ENCODE measurements around the gene STOML2.

DNA sequence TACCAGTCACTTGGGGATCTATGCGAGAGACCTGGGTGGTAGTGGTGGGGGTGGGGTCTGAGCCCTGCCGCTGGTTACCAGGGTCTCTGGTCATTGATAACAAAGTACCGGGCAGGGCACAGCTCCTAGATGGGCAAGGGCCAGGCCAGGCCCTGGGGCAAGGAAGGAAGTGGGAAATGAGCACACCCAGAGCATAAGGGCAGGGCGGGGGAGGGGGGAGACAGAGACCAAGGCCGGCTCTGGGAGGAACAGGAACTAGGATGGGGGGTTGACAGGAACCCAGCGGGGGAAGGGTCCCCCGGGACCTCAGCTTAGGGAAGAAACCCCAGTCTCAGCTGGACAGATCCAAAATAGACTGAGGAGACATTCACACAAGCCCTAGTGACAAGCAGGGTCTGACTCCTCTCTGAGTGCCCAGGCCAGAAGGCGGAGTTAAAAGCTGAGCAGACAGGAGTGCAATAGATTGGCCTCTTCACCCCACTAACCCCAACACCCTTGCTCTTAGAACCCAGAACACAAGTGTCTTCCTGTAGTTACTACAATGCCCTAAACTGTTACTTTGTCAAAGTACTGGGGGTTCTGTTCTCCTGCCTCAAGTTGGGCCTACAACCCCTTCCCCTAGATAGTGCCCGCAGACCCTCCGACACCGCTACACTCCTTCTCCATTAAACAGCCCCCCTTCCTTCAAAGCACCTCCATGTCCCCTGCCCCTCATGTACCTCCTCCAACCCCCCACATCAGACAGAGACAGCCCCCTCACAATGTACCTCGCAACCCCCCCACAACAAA is 12.1 kb upstream of the STOML2 start:
- TF ChIP-seq POLR2A (IDR thresholded peaks at IDR 0.05) (no peak), POLR2AphosphoS5 (IDR thresholded peaks at IDR 0.05) (no peak)
- TF ChIP-seq, protein P1, sequence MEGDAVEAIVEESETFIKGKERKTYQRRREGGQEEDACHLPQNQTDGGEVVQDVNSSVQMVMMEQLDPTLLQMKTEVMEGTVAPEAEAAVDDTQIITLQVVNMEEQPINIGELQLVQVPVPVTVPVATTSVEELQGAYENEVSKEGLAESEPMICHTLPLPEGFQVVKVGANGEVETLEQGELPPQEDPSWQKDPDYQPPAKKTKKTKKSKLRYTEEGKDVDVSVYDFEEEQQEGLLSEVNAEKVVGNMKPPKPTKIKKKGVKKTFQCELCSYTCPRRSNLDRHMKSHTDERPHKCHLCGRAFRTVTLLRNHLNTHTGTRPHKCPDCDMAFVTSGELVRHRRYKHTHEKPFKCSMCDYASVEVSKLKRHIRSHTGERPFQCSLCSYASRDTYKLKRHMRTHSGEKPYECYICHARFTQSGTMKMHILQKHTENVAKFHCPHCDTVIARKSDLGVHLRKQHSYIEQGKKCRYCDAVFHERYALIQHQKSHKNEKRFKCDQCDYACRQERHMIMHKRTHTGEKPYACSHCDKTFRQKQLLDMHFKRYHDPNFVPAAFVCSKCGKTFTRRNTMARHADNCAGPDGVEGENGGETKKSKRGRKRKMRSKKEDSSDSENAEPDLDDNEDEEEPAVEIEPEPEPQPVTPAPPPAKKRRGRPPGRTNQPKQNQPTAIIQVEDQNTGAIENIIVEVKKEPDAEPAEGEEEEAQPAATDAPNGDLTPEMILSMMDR (IDR thresholded peaks at IDR 0.05): no peak
